Neural crest cell (in vitro differentiated cells): Measurements from ENCODE around the gene SPOCK1. TPM values are rescaled to one million over a fixed set of nuclear protein-coding genes. Genes with fewer than 3 reads are reported as not detected.

ENCODE experiments used
- DNase-seq: peaks from one replicate; pipeline ENCODE4 v3.0.0; 2021; ENCODE audit warnings: low read depth, mixed read lengths, low spot score
- H3K27ac Mint-ChIP-seq: one replicate; pipeline ENCODE4 v1.8.0; 2021; ENCODE audit warnings: mild to moderate bottlenecking, mixed read lengths; ENCODE audit not compliant: unreplicated experiment
- H3K27me3 Mint-ChIP-seq: 2 replicates; pipeline ENCODE4 v1.8.0; 2021; ENCODE audit warnings: low read depth, mild to moderate bottlenecking, mixed read lengths
- H3K36me3 Mint-ChIP-seq: 2 replicates; pipeline ENCODE4 v1.8.0; 2021; ENCODE audit warnings: low read depth, mild to moderate bottlenecking, mixed read lengths
- H3K4me1 Mint-ChIP-seq: 2 replicates; pipeline ENCODE4 v1.8.0; 2021; ENCODE audit warnings: mixed read lengths
- H3K4me3 Mint-ChIP-seq: one replicate; pipeline ENCODE4 v1.8.0; 2021; ENCODE audit warnings: mild to moderate bottlenecking, mixed read lengths
- H3K9me3 Mint-ChIP-seq: 2 replicates; pipeline ENCODE4 v1.8.0; 2021; ENCODE audit warnings: mixed read lengths
- CTCF ChIP-seq: fragments of 200-600 bp; sonication (generic); conservative IDR thresholded peaks from 2 replicates; pipeline ENCODE4 v1.5.0; 2021; ENCODE audit warnings: antibody characterized with exemption, mild to moderate bottlenecking
- total RNA-seq: library from RNA; stranded (reverse); gene quantifications from 2 replicates; pipeline ENCODE4 v1.2.1, GENCODE V29; 2021

The SPOCK1 gene
- total RNA-seq, 1 donor from 2014 or later = 89.7 TPM

GRCh38 chr5:137492331-137492730 lies 6.8 kb downstream of the SPOCK1 start:
- Mint-ChIP-seq H3K36me3 (no peaks in the 10 kb centered on the region), H3K27ac (no peak overlapping the region), H3K4me3 (no peak overlapping the region), H3K9me3 (no peaks in the 10 kb centered on the region), H3K4me1 (peaks cover 6% of the 10 kb centered on the region), H3K27me3 (peaks cover 15% of the 10 kb centered on the region)
- no peak for DNase-seq
- TF ChIP-seq CTCF = no peak

- no peak for DNase-seq
- no peak overlapping the region for H3K4me3 Mint-ChIP-seq
- no peak for TF ChIP-seq CTCF
- H3K27ac Mint-ChIP-seq = no peak overlapping the region
- no peaks in the 10 kb centered on the region for H3K9me3 Mint-ChIP-seq
- H3K36me3 Mint-ChIP-seq = no peaks in the 10 kb centered on the region
- H3K27me3 Mint-ChIP-seq = peaks cover 3% of the 10 kb centered on the region
- H3K4me1 Mint-ChIP-seq = peaks cover 6% of the 10 kb centered on the region
Observed at GRCh38 chr5:137491121-137491520, 8.0 kb downstream of the SPOCK1 start.

- H3K27ac Mint-ChIP-seq = no peak overlapping the region
- no peaks in the 10 kb centered on the region for H3K9me3 Mint-ChIP-seq
- H3K36me3 Mint-ChIP-seq = no peaks in the 10 kb centered on the region
- peaks cover 6% of the 10 kb centered on the region for H3K4me1 Mint-ChIP-seq
- no peak for TF ChIP-seq CTCF
- H3K4me3 Mint-ChIP-seq = no peak overlapping the region
- H3K27me3 Mint-ChIP-seq = peaks cover 2% of the 10 kb centered on the region
- no peak for DNase-seq
Observed at GRCh38 chr5:137490591-137490990, 8.5 kb downstream of the SPOCK1 start.

- H3K36me3 Mint-ChIP-seq = no peaks in the 10 kb centered on the region
- no peak for TF ChIP-seq CTCF
- H3K4me3 Mint-ChIP-seq = no peak overlapping the region
- peaks cover 6% of the 10 kb centered on the region for H3K4me1 Mint-ChIP-seq
- DNase-seq = no peak
- no peaks in the 10 kb centered on the region for H3K27me3 Mint-ChIP-seq
- H3K27ac Mint-ChIP-seq = no peak overlapping the region
- no peaks in the 10 kb centered on the region for H3K9me3 Mint-ChIP-seq
Observed at GRCh38 chr5:137488974-137489373, 10.2 kb downstream of the SPOCK1 start.

- no peak for TF ChIP-seq CTCF
- Mint-ChIP-seq H3K4me3 (no peak overlapping the region), H3K9me3 (no peaks in the 10 kb centered on the region), H3K36me3 (no peaks in the 10 kb centered on the region), H3K4me1 (peaks cover 6% of the 10 kb centered on the region), H3K27ac (no peak overlapping the region), H3K27me3 (no peaks in the 10 kb centered on the region)
- DNase-seq = no peak
Observed at GRCh38 chr5:137488516-137488915, 10.6 kb downstream of the SPOCK1 start.

GRCh38 chr5:137487600-137487999 lies 11.5 kb downstream of the SPOCK1 start:
- no peak overlapping the region for H3K4me3 Mint-ChIP-seq
- no peaks in the 10 kb centered on the region for H3K27me3 Mint-ChIP-seq
- no peaks in the 10 kb centered on the region for H3K9me3 Mint-ChIP-seq
- no peak for TF ChIP-seq CTCF
- H3K4me1 Mint-ChIP-seq = peaks cover 6% of the 10 kb centered on the region
- H3K27ac Mint-ChIP-seq = no peak overlapping the region
- no peaks in the 10 kb centered on the region for H3K36me3 Mint-ChIP-seq
- DNase-seq = no peak
